HepG2 (cell line): ENCODE measurements around the gene CDH13. TPM values are rescaled to one million over a fixed set of nuclear protein-coding genes. Genes with fewer than 3 reads are reported as not detected.

ENCODE experiments used
- ATAC-seq: fragments of 200-7000 bp; cut with Tn5 transposase; 3 replicates; pipeline ENCODE4 v1.9.1; 2020; ENCODE audit warnings: mild to moderate bottlenecking, moderate library complexity
- BruUV-seq: library from RNA; stranded (reverse); fragments of 400-500 nt; replicated peaks from 2 replicates; lab custom pipeline; 2021; lab: Mats Ljungman, UMichigan
- CTCF ChIA-PET: fragments of 300-600 bp; formaldehyde crosslinking; extraction: SDS; loops from one replicate; lab custom pipeline; 2021; ENCODE audit warnings: low total read pairs, inconsistent platforms, low intra/inter-chr PET ratio; lab: Yijun Ruan, JAX
- POLR2A ChIA-PET: fragments of 350-600 bp; sonication (Branson Sonifier 250); formaldehyde crosslinking; loops from one replicate; lab custom pipeline; 2020; ENCODE audit warnings: antibody characterized with exemption, inconsistent platforms; lab: Yijun Ruan, JAX
- DNase-seq: peaks from one replicate; pipeline ENCODE4 v3.0.0-alpha.2; 2015; ENCODE audit warnings: low spot score
- FAIRE-seq: peaks from 3 replicates; lab custom pipeline; 2011; peaks lifted over from hg19 to GRCh38; lab: Jason Lieb, UNC
- H2AFZ ChIP-seq: one replicate; pipeline ENCODE4 v1.6.1; 2011; ENCODE audit warnings: low read length, inconsistent platforms
- H3K27ac ChIP-seq: fragments of 300-600 bp; 3 replicates; pipeline ENCODE4 v1.8.0; 2011; ENCODE audit warnings: mixed run types, mild to moderate bottlenecking, mixed read lengths, low read length, inconsistent platforms; ENCODE audit not compliant: insufficient read depth; ENCODE audit errors: extremely low read length
- H3K27me3 ChIP-seq, 2 experiments: fragments of 200-600 bp in 1 of 2; 2 replicates in 1 of 2; 3 replicates in 1 of 2; pipeline versions ENCODE4 v1.6.0 to v1.8.0; 2011; ENCODE audit warnings: low read length in 2 of 2, mild to moderate bottlenecking in 2 of 2, moderate library complexity in 2 of 2, inconsistent platforms in 1 of 2; ENCODE audit not compliant: insufficient read depth in 2 of 2, control insufficient read depth in 1 of 2
- H3K36me3 ChIP-seq, 2 experiments: fragments of 200-600 bp in 1 of 2; replicated peaks in 1 of 2; 2 replicates in 1 of 2; 3 replicates in 1 of 2; pipeline versions ENCODE4 v1.5.1 to v1.8.0; 2011; ENCODE audit warnings: low read length in 2 of 2, inconsistent platforms in 1 of 2; ENCODE audit not compliant: insufficient read depth in 2 of 2, control insufficient read depth in 1 of 2
- H3K4me1 ChIP-seq: 2 replicates; pipeline ENCODE4 v1.5.1; 2012; ENCODE audit warnings: low read length, inconsistent platforms; ENCODE audit not compliant: insufficient read depth
- H3K4me2 ChIP-seq: 2 replicates; pipeline ENCODE4 v1.6.0; 2011; ENCODE audit warnings: low read depth, low read length, inconsistent platforms
- H3K4me3 ChIP-seq, 3 experiments: fragments of 200-600 bp in 1 of 3; sonication (generic), shearing (Covaris generic) in 1 of 3; replicated peaks in 1 of 3; 2 replicates each; pipeline ENCODE4 v1.5.1; 2011 to 2016; ENCODE audit warnings: low read length in 3 of 3, inconsistent platforms in 2 of 3, low read depth in 2 of 3, mild to moderate bottlenecking in 2 of 3, control low read depth in 1 of 3, mixed read lengths in 1 of 3; ENCODE audit not compliant: insufficient read depth in 1 of 3
- H3K79me2 ChIP-seq: one replicate; pipeline ENCODE4 v1.6.1; 2011; ENCODE audit warnings: low read length, inconsistent platforms; ENCODE audit not compliant: insufficient read depth
- H3K9ac ChIP-seq: 2 replicates; pipeline ENCODE4 v1.6.0; 2011; ENCODE audit warnings: mild to moderate bottlenecking, low read depth, low read length, inconsistent platforms; ENCODE audit not compliant: insufficient read depth
- H3K9me3 ChIP-seq: 2 replicates; pipeline ENCODE4 v1.5.1; 2012; ENCODE audit warnings: mild to moderate bottlenecking, low read length
- H4K20me1 ChIP-seq: 2 replicates; pipeline ENCODE4 v1.6.0; 2011; ENCODE audit warnings: inconsistent platforms, mild to moderate bottlenecking, low read length, moderate library complexity; ENCODE audit not compliant: insufficient read depth
- BHLHE40 ChIP-seq: IDR thresholded peaks from 2 replicates; pipeline ENCODE4 v1.6.1; 2011; ENCODE audit warnings: low read length, improper control_type of control experiment
- MEF2D ChIP-seq: sonication (generic); formaldehyde crosslinking; IDR thresholded peaks from 2 replicates; pipeline ENCODE4 v1.5.1; 2020; ENCODE audit warnings: mild to moderate bottlenecking, missing genetic modification reagents
- MEIS1 ChIP-seq: sonication (generic); formaldehyde crosslinking; IDR thresholded peaks from 2 replicates; pipeline ENCODE4 v1.9.0; 2021; ENCODE audit warnings: mild to moderate bottlenecking, missing genetic modification reagents, moderate library complexity, borderline replicate concordance
- PHF20 ChIP-seq: sonication (generic); formaldehyde crosslinking; IDR thresholded peaks from 2 replicates; pipeline ENCODE4 v1.5.0; 2020; ENCODE audit warnings: mild to moderate bottlenecking, missing genetic modification reagents
- SP140L ChIP-seq: sonication (generic); formaldehyde crosslinking; IDR thresholded peaks from 2 replicates; pipeline ENCODE4 v1.4.0; 2020; ENCODE audit warnings: missing genetic modification reagents, borderline replicate concordance
- SP4 ChIP-seq: sonication (generic); formaldehyde crosslinking; IDR thresholded peaks from 2 replicates; pipeline ENCODE4 v1.8.1; 2023; ENCODE audit warnings: mild to moderate bottlenecking, missing genetic modification reagents
- ZFYVE20 ChIP-seq: sonication (generic); formaldehyde crosslinking; IDR thresholded peaks from 2 replicates; pipeline ENCODE4 v1.8.0; 2023; ENCODE audit warnings: low read depth, mild to moderate bottlenecking, moderate library complexity, missing genetic modification reagents, borderline replicate concordance
- ZNF225 ChIP-seq: sonication (generic); formaldehyde crosslinking; IDR thresholded peaks from 2 replicates; pipeline ENCODE4 v1.4.0; 2020; ENCODE audit warnings: mild to moderate bottlenecking, missing genetic modification reagents
- ZNF263 ChIP-seq: sonication (generic); formaldehyde crosslinking; IDR thresholded peaks from 2 replicates; pipeline ENCODE4 v1.4.0; 2020; ENCODE audit warnings: missing genetic modification reagents
- ZNF350 ChIP-seq: sonication (generic); formaldehyde crosslinking; IDR thresholded peaks from 2 replicates; pipeline ENCODE4 v1.4.0; 2020; ENCODE audit warnings: mild to moderate bottlenecking, low read depth, missing genetic modification reagents, borderline replicate concordance
- ZNF501 ChIP-seq: sonication (generic); formaldehyde crosslinking; IDR thresholded peaks from 2 replicates; pipeline ENCODE4 v1.5.1; 2020; ENCODE audit warnings: mild to moderate bottlenecking, moderate library complexity, missing genetic modification reagents
- ZNF780A ChIP-seq: sonication (generic); formaldehyde crosslinking; IDR thresholded peaks from 2 replicates; pipeline ENCODE4 v1.8.0; 2022; ENCODE audit warnings: mild to moderate bottlenecking, missing genetic modification reagents, moderate library complexity
- WGBS: methylation state at CpG from one replicate; pipeline ENCODE4 v1.1.6; 2017; ENCODE audit warnings: low lambda C conversion rate; 5-methylcytosine and 5-hydroxymethylcytosine counted together
- in situ Hi-C: cut with HindIII; loops from 2 replicates; pipeline ENCODE4 v1.10.0; 2017; ENCODE audit warnings: low pct_unique_long_range_greater_than_20kb; ENCODE audit not compliant: extremely low pct_ligation_motif_present
- intact Hi-C: fragments of 100-400 bp; cut with micrococcal nuclease; formaldehyde crosslinking; loops from one replicate; pipeline ENCODE4 v1.10.0; 2022; ENCODE audit not compliant: unreplicated experiment
- polyA plus RNA-seq, 8 experiments: library from polyadenylated mRNA; depleted of rRNA in 3 of 8; stranded (reverse) in 7 of 8; unstranded in 1 of 8; fragments of >200 nt; fragmentation: Illumina TruSeq in 4 of 8; extraction: Trizol in 4 of 8; gene quantifications; 2 replicates each; pipeline versions ENCODE4 v1.2.1 to v1.2.3, GENCODE V29; 2011 to 2016; ENCODE audit warnings: low read depth in 4 of 8, missing spikeins in 1 of 8, mixed read lengths in 1 of 8; ENCODE audit not compliant: insufficient read depth in 1 of 8
- total RNA-seq, 5 experiments: library from RNA; depleted of rRNA; stranded (reverse); fragments of >200 nt; fragmentation: Illumina TruSeq; extraction: Trizol; gene quantifications; 2 replicates each; pipeline ENCODE4 v1.2.3, GENCODE V29; 2016; ENCODE audit warnings: low read depth in 1 of 5
- TF ChIP-seq, protein P1 (sequence below): sonication (generic); formaldehyde crosslinking; IDR thresholded peaks from 2 replicates; pipeline ENCODE4 v1.8.0; 2022; ENCODE audit warnings: mild to moderate bottlenecking, missing genetic modification reagents, moderate library complexity
- TF ChIP-seq, protein P2 (sequence below): sonication (generic); formaldehyde crosslinking; IDR thresholded peaks from 2 replicates; pipeline ENCODE4 v1.4.0; 2020; ENCODE audit warnings: mild to moderate bottlenecking, missing genetic modification reagents

The CDH13 gene
- total and polyA plus RNA-seq, 2 of the 13 experiments (the other 11 are each of a cell fraction or from before 2014, with no cell fraction given): not detected

DNA sequence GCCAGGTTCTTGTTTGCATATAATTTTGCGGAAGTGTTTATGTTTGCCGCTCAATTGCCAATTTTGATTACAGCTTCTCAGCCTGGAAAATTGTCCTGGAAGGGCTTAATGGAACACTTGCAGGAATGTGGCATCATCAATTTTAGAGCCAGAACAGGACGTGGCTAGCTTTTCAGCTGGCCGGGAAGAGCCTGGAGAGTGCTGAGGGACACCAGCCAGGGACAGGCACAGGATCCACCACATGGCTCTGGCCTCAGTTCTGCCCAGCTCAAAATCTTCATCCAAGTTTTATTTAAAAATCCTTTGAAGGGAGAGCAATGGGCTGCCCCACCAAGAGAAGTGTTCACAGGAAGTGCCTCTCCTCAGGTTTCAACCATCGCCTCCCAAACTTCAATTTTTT lies 893.8 kb downstream of the CDH13 start:
- Histone ChIP-seq H3K27ac (no peak overlapping the region), H2AFZ (no peak overlapping the region), H3K4me2 (no peak overlapping the region), H3K79me2 (no peaks in the 10 kb centered on the region)
- no peak for ATAC-seq
- no peak for DNase-seq
- intact Hi-C loops: no loop called here
- TF ChIP-seq BHLHE40: no peak
- no peak for TF ChIP-seq PHF20 (CRISPR knock-in tag)
- TF ChIP-seq ZNF263 (CRISPR knock-in tag): no peak
- no peak for TF ChIP-seq ZNF780A (CRISPR knock-in tag)
- TF ChIP-seq MEF2D: no peak
- no peak for TF ChIP-seq SP140L (CRISPR knock-in tag)
- TF ChIP-seq, protein P1, sequence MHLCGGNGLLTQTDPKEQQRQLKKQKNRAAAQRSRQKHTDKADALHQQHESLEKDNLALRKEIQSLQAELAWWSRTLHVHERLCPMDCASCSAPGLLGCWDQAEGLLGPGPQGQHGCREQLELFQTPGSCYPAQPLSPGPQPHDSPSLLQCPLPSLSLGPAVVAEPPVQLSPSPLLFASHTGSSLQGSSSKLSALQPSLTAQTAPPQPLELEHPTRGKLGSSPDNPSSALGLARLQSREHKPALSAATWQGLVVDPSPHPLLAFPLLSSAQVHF: no peak
- no peak for TF ChIP-seq ZNF225 (CRISPR knock-in tag)
- TF ChIP-seq ZNF350 (CRISPR knock-in tag): no peak
- no peak for TF ChIP-seq ZNF501 (CRISPR knock-in tag)
- TF ChIP-seq SP4 (CRISPR knock-in tag): no peak
- TF ChIP-seq MEIS1: no peak
- TF ChIP-seq ZFYVE20: no peak
- TF ChIP-seq, protein P2, sequence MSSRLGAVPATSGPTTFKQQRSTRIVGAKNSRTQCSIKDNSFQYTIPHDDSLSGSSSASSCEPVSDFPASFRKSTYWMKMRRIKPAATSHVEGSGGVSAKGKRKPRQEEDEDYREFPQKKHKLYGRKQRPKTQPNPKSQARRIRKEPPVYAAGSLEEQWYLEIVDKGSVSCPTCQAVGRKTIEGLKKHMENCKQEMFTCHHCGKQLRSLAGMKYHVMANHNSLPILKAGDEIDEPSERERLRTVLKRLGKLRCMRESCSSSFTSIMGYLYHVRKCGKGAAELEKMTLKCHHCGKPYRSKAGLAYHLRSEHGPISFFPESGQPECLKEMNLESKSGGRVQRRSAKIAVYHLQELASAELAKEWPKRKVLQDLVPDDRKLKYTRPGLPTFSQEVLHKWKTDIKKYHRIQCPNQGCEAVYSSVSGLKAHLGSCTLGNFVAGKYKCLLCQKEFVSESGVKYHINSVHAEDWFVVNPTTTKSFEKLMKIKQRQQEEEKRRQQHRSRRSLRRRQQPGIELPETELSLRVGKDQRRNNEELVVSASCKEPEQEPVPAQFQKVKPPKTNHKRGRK (CRISPR knock-in tag): no peak
- TF ChIP-seq, all 625 proteins: peak for 0
- H3K4me1 ChIP-seq: no peaks in the 10 kb centered on the region
- FAIRE-seq: no peak
- peaks cover 0 to 7% of the 10 kb centered on the region in 2 experiments; a peak in 1 of 5 replicates for H3K27me3 ChIP-seq
- no peak overlapping the region for H3K4me3 ChIP-seq
- H4K20me1 ChIP-seq: no peaks in the 10 kb centered on the region
- 40% methylated on average over 5 of the region's 5 CpGs for WGBS
- in situ Hi-C loops: no loop called here
- no peaks in the 10 kb centered on the region for H3K36me3 ChIP-seq
- H3K9ac ChIP-seq: no peak overlapping the region
- no TSS peak for BruUV-seq
- CTCF ChIA-PET: no interaction called here
- POLR2A ChIA-PET: no interaction called here
- H3K9me3 ChIP-seq: 0 out of 2 replicates have a peak, but pooled peaks cover 5% of the 10 kb centered on the region
